ENCODE data around the gene CCDC80.

Gene CCDC80

DNA sequence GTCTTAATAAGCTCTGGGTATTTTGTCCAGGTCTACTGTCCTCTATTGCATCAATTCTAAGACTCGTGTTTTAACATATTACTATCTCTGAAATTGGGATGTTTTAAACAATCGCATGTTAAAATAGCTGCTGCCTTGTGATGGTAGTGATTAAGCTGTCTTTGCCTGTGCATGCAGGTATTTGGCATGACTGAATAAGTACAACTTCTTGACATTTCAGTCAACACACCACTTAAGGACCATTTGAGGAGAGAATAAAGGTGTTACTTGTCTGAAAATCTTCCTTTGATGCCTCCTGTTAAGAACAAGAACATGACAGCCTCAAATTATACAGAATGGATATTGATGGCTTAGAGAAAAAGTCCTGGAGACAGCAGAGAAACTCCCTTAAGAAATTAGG, 46.1 kb downstream of the CCDC80 start:
- Histone ChIP-seq H3K36me3 (ENCODE audit: control insufficient read depth in 2 of 2, insufficient read depth in 1 of 2, low read length in 2 of 2) (no peaks in the 10 kb centered on the region), H3K9me3 (ENCODE audit: control insufficient read depth, insufficient read depth, low read depth, low read length) (no peaks in the 10 kb centered on the region), H3K4me3 (ENCODE audit: low read depth, low read length) (no peak overlapping the region), H3K4me1 (ENCODE audit: control insufficient read depth, insufficient read depth, low read length) (no peaks in the 10 kb centered on the region), H3K27ac (ENCODE audit: extremely low read depth, low read depth, low read length) (no peak overlapping the region)
- ChIA-PET CTCF (interaction anchor here (1.1 kb wide), 1 partner anchor 12 kb away, joined by 5 read pairs; no protein-coding TSS in a partner anchor), POLR2A (no interaction called here)
- TF ChIP-seq WT1 (tag by site-specific recombination; IDR thresholded peaks at IDR 0.05) (no peak), ZNF169 (tag by site-specific recombination; IDR thresholded peaks at IDR 0.05) (no peak), ZBTB1 (tag by site-specific recombination; IDR thresholded peaks at IDR 0.05) (no peak), ZNF654 (tag by site-specific recombination; IDR thresholded peaks at IDR 0.05; ENCODE audit: low read depth) (no peak), ZNF549 (tag by site-specific recombination; IDR thresholded peaks at IDR 0.05) (no peak), ZNF350 (tag by site-specific recombination; IDR thresholded peaks at IDR 0.05) (no peak)

- H3K4me1 ChIP-seq (ENCODE audit: control insufficient read depth, insufficient read depth, low read length) = no peaks in the 10 kb centered on the region
- CTCF ChIA-PET = interaction anchor here (1.3 kb wide), 1 partner anchor 11 kb away, joined by 3 read pairs; no protein-coding TSS in a partner anchor
- H3K9me3 ChIP-seq (ENCODE audit: control insufficient read depth, insufficient read depth, low read depth, low read length) = no peaks in the 10 kb centered on the region
- no peaks in the 10 kb centered on the region for H3K36me3 ChIP-seq (ENCODE audit: control insufficient read depth in 2 of 2, insufficient read depth in 1 of 2, low read length in 2 of 2)
- no peak overlapping the region for H3K4me3 ChIP-seq (ENCODE audit: low read depth, low read length)
- TF ChIP-seq GLIS1 (tag by site-specific recombination; IDR thresholded peaks at IDR 0.05) (no peak), ZNF692 (tag by site-specific recombination; IDR thresholded peaks at IDR 0.05) (no peak)
- no peak overlapping the region for H3K27ac ChIP-seq (ENCODE audit: extremely low read depth, low read depth, low read length)
- POLR2A ChIA-PET = no interaction called here
Measured at GRCh38 chr3:112593258-112593657, 47.7 kb downstream of the CCDC80 start.

DNA sequence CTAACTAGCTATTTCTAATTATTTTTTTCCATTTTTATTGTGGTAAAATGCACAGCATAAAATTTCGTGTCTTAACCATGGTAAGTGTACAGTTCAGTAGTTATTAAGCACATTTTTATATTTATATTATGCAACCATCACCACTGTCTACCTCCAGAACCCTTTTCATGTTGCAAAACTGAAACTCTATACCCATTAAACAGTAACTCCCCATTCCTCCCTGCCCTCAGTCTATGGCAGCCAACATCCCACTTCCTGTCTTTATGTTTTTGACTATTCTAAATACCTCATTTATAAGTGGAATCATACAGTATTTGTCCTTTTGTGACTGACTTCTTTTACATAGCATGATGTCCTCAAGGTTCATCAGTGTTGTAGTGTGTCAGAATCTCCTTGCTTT, 53.6 kb downstream of the CCDC80 start:
- TF ChIP-seq, protein P1, sequence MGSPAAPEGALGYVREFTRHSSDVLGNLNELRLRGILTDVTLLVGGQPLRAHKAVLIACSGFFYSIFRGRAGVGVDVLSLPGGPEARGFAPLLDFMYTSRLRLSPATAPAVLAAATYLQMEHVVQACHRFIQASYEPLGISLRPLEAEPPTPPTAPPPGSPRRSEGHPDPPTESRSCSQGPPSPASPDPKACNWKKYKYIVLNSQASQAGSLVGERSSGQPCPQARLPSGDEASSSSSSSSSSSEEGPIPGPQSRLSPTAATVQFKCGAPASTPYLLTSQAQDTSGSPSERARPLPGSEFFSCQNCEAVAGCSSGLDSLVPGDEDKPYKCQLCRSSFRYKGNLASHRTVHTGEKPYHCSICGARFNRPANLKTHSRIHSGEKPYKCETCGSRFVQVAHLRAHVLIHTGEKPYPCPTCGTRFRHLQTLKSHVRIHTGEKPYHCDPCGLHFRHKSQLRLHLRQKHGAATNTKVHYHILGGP (tag by site-specific recombination; IDR thresholded peaks at IDR 0.05) = no peak
- no peak for TF ChIP-seq ZNF274 (IDR thresholded peaks at IDR 0.05; ENCODE audit: low read length)
- no peak for TF ChIP-seq ZNF274 (tag by site-specific recombination; IDR thresholded peaks at IDR 0.05; ENCODE audit: borderline replicate concordance)
- TF ChIP-seq WT1 (tag by site-specific recombination; IDR thresholded peaks at IDR 0.05) = 0 out of 2 replicates have a peak, but pooled peaks have one; percentile 35
- TF ChIP-seq ZNF404 (tag by site-specific recombination; IDR thresholded peaks at IDR 0.05) = no peak
- Histone ChIP-seq H3K4me1 (ENCODE audit: control insufficient read depth, insufficient read depth, low read length) (no peaks in the 10 kb centered on the region), H3K9me3 (ENCODE audit: control insufficient read depth, insufficient read depth, low read depth, low read length) (no peaks in the 10 kb centered on the region), H3K27ac (ENCODE audit: extremely low read depth, low read depth, low read length) (no peak overlapping the region), H3K4me3 (ENCODE audit: low read depth, low read length) (no peak overlapping the region), H3K36me3 (ENCODE audit: control insufficient read depth in 2 of 2, insufficient read depth in 1 of 2, low read length in 2 of 2) (peaks cover 0 to 32% of the 10 kb centered on the region in 2 experiments; a peak in 2 of 3 replicates)
- ChIA-PET POLR2A (no interaction called here), CTCF (no interaction called here)

- Histone ChIP-seq H3K4me3 (ENCODE audit: low read depth, low read length) (no peak overlapping the region), H3K9me3 (ENCODE audit: control insufficient read depth, insufficient read depth, low read depth, low read length) (no peaks in the 10 kb centered on the region), H3K4me1 (ENCODE audit: control insufficient read depth, insufficient read depth, low read length) (no peaks in the 10 kb centered on the region), H3K27ac (ENCODE audit: extremely low read depth, low read depth, low read length) (no peak overlapping the region), H3K36me3 (ENCODE audit: control insufficient read depth in 2 of 2, insufficient read depth in 1 of 2, low read length in 2 of 2) (peaks cover 0 to 42% of the 10 kb centered on the region in 2 experiments; a peak in 2 of 3 replicates)
- ChIA-PET POLR2A (no interaction called here), CTCF (no interaction called here)
- TF ChIP-seq ZNF266 (tag by site-specific recombination; IDR thresholded peaks at IDR 0.05; ENCODE audit: low read depth) (no peak), ZNF223 (tag by site-specific recombination; IDR thresholded peaks at IDR 0.05) (no peak), ZNF416 (tag by site-specific recombination; IDR thresholded peaks at IDR 0.05) (no peak)
Measured at GRCh38 chr3:112585782-112586181, 55.2 kb downstream of the CCDC80 start.
